HL-60 (cell line): ENCODE measurements around the gene COL24A1.

Source experiments
- TF ChIP-seq, protein P1 (sequence below): IDR thresholded peaks from 2 replicates; pipeline ENCODE4 v1.6.1; 2012; ENCODE audit warnings: low read depth; ENCODE audit not compliant: insufficient replicate concordance
- TF ChIP-seq, protein P2 (sequence below): IDR thresholded peaks from one replicate; pipeline ENCODE4 v1.5.1; 2011; ENCODE audit warnings: low read length, control low read depth, inconsistent platforms; ENCODE audit not compliant: insufficient read depth

DNA sequence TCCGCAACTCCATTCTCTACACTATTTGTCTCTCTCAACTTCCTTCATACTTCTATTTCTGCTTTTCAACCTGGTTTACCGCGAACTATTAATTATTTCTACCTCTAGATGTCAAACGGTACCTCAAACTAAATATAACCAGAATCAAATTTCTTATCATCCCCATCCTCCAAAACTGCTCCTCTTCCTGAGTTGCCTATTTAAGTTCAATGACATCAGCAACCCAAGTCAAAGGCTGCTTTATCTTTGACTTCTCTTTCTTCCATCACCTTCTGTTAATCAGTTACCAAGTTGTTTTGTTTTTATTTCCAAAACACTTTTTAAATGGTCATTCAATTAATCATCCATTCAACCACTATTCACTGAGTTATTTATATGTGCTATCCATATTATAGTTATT, 171.9 kb downstream of the COL24A1 start:
- TF ChIP-seq, protein P1, sequence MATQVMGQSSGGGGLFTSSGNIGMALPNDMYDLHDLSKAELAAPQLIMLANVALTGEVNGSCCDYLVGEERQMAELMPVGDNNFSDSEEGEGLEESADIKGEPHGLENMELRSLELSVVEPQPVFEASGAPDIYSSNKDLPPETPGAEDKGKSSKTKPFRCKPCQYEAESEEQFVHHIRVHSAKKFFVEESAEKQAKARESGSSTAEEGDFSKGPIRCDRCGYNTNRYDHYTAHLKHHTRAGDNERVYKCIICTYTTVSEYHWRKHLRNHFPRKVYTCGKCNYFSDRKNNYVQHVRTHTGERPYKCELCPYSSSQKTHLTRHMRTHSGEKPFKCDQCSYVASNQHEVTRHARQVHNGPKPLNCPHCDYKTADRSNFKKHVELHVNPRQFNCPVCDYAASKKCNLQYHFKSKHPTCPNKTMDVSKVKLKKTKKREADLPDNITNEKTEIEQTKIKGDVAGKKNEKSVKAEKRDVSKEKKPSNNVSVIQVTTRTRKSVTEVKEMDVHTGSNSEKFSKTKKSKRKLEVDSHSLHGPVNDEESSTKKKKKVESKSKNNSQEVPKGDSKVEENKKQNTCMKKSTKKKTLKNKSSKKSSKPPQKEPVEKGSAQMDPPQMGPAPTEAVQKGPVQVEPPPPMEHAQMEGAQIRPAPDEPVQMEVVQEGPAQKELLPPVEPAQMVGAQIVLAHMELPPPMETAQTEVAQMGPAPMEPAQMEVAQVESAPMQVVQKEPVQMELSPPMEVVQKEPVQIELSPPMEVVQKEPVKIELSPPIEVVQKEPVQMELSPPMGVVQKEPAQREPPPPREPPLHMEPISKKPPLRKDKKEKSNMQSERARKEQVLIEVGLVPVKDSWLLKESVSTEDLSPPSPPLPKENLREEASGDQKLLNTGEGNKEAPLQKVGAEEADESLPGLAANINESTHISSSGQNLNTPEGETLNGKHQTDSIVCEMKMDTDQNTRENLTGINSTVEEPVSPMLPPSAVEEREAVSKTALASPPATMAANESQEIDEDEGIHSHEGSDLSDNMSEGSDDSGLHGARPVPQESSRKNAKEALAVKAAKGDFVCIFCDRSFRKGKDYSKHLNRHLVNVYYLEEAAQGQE, result no peak
- TF ChIP-seq, protein P2, sequence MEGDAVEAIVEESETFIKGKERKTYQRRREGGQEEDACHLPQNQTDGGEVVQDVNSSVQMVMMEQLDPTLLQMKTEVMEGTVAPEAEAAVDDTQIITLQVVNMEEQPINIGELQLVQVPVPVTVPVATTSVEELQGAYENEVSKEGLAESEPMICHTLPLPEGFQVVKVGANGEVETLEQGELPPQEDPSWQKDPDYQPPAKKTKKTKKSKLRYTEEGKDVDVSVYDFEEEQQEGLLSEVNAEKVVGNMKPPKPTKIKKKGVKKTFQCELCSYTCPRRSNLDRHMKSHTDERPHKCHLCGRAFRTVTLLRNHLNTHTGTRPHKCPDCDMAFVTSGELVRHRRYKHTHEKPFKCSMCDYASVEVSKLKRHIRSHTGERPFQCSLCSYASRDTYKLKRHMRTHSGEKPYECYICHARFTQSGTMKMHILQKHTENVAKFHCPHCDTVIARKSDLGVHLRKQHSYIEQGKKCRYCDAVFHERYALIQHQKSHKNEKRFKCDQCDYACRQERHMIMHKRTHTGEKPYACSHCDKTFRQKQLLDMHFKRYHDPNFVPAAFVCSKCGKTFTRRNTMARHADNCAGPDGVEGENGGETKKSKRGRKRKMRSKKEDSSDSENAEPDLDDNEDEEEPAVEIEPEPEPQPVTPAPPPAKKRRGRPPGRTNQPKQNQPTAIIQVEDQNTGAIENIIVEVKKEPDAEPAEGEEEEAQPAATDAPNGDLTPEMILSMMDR, result no peak
